Natural killer cell (primary cell): ENCODE measurements around the gene MBNL1. TPM values are rescaled to one million over a fixed set of nuclear protein-coding genes. Genes with fewer than 3 reads are reported as not detected.
A peak's percentile ranks its signal among the peaks of the same experiment; 100 is the strongest.

Source experiments
- ATAC-seq, 3 donors: fragments of 150-1000 bp in 2 of 3; fragments of 200-7000 bp in 1 of 3; cut with Tn5 transposase; 1 replicate in 1 of 3; 2 replicates in 2 of 3; pipeline ENCODE4 v1.10.0; 2021; ENCODE audit warnings: mild to moderate bottlenecking in 2 of 3, moderate library complexity in 2 of 3
- DNase-seq, 2 donors: peaks; one replicate each; pipeline versions ENCODE4 v3.0.0 to v3.0.0-alpha.2; 2013 to 2021; ENCODE audit warnings: mixed read lengths in 1 of 2
- H3K27ac ChIP-seq: one replicate; pipeline ENCODE4 v1.5.1; 2013; ENCODE audit warnings: mild to moderate bottlenecking, low read length
- H3K27me3 ChIP-seq: one replicate; pipeline ENCODE4 v1.6.1; 2013; ENCODE audit warnings: low read length; ENCODE audit not compliant: control insufficient read depth, insufficient read depth
- H3K36me3 ChIP-seq: one replicate; pipeline ENCODE4 v1.6.1; 2013; ENCODE audit warnings: low read length; ENCODE audit not compliant: control insufficient read depth, insufficient read depth
- H3K4me1 ChIP-seq: one replicate; pipeline ENCODE4 v1.6.1; 2013; ENCODE audit warnings: low read length; ENCODE audit not compliant: control insufficient read depth, insufficient read depth
- H3K4me3 ChIP-seq: one replicate; pipeline ENCODE4 v1.5.1; 2013; ENCODE audit warnings: low read length
- H3K9me3 ChIP-seq: one replicate; pipeline ENCODE4 v1.6.1; 2013; ENCODE audit warnings: low read length; ENCODE audit not compliant: control insufficient read depth, insufficient read depth
- H3K27ac Mint-ChIP-seq, 2 donors: one replicate each; pipeline ENCODE4 v1.8.0; 2022; ENCODE audit warnings: mild to moderate bottlenecking in 2 of 2, mixed read lengths in 2 of 2, moderate library complexity in 1 of 2
- H3K27me3 Mint-ChIP-seq, 2 donors: one replicate each; pipeline ENCODE4 v1.8.0; 2022; ENCODE audit warnings: low read depth in 2 of 2, mixed read lengths in 2 of 2
- H3K36me3 Mint-ChIP-seq: one replicate; pipeline ENCODE4 v1.8.0; 2022; ENCODE audit warnings: mixed read lengths
- H3K4me1 Mint-ChIP-seq, 2 donors: one replicate each; pipeline ENCODE4 v1.8.0; 2022; ENCODE audit warnings: mixed read lengths in 2 of 2
- H3K4me3 Mint-ChIP-seq: one replicate; pipeline ENCODE4 v1.8.0; 2022; ENCODE audit warnings: mild to moderate bottlenecking, moderate library complexity, mixed read lengths
- H3K9me3 Mint-ChIP-seq, 2 donors: one replicate each; pipeline ENCODE4 v1.8.0; 2022; ENCODE audit warnings: mixed read lengths in 2 of 2
- WGBS: methylation state at CpG from one replicate; pipeline ENCODE4 v1.1.7; 2013; ENCODE audit warnings: missing lambda C conversion rate; ENCODE audit not compliant: insufficient coverage; 5-methylcytosine and 5-hydroxymethylcytosine counted together
- intact Hi-C: fragments of 100-400 bp; cut with micrococcal nuclease; formaldehyde crosslinking; loops from one replicate; pipeline ENCODE4 v1.14.2; 2022
- total RNA-seq, 4 donors: library from RNA; stranded (reverse); fragments of 120-200 nt in 1 of 4; gene quantifications; one replicate each; pipeline versions ENCODE4 v1.2.3 to v1.2.4, GENCODE V29; 2013 to 2022
- TF ChIP-seq, protein P1 (sequence below): fragments of 200-600 bp; IDR thresholded peaks from one replicate; pipeline ENCODE4 v1.8.0; 2022; ENCODE audit warnings: antibody characterized with exemption

Gene MBNL1
- total RNA-seq, 3 donors from 2014 or later (not counting 1 experiment from before 2014, with no cell fraction given): 600 to 704 (median 607) TPM

DNA sequence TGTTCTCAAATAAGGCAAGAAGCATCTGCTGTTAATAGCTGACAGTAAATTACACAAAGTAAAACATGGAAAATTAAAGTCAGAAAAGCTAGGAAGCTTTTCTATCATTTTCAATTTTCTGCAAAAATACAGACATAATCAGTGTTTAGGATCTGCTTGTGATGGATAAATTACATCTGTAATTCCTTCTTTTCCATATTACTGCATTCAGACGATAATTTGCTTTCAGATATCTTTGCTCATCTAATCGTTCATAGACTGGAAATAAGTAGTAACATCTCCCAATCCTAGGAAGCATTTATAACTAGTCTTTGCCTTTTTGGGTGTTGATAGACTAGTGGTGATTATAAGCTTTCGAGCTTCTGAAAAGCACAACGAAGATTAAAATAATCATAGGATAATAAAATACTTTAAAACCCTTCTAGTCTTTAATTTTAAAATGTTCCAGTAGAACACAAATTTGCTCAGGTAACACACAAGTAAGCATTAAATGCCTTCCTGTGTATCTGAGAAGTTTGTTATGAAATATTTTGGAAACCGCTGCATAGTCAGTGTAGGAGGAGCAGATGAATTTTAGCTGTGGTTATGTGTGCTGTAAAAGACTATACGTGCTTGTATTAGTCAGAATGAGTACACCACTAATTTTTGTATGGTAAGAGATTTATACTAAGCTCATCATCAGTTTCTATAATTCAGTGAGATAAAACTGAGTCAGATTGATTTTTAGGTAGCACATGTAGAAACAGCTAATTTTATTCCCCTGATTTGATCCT lies 41.0 kb downstream of the MBNL1 start:
- Histone ChIP-seq H3K27me3 (no peaks in the 10 kb centered on the region), H3K36me3 (peaks cover 23% of the 10 kb centered on the region), H3K27ac (peak overlapping the region; percentile 18), H3K4me3 (no peak overlapping the region), H3K4me1 (peaks cover 16% of the 10 kb centered on the region), H3K9me3 (no peaks in the 10 kb centered on the region)
- H3K27ac Mint-ChIP-seq: peak overlapping the region; percentile 81 to 91
- H3K4me1 Mint-ChIP-seq: peaks cover 63 to 75% of the 10 kb centered on the region in 2 donors
- ATAC-seq (peak; percentile 73 to 79 (median 75)), DNase-seq (peak in 1 of 2 donors; percentile 54)
- H3K36me3 Mint-ChIP-seq: no peaks in the 10 kb centered on the region
- H3K4me3 Mint-ChIP-seq: peak overlapping the region; percentile 15
- H3K9me3 Mint-ChIP-seq: no peaks in the 10 kb centered on the region
- TF ChIP-seq, protein P1, sequence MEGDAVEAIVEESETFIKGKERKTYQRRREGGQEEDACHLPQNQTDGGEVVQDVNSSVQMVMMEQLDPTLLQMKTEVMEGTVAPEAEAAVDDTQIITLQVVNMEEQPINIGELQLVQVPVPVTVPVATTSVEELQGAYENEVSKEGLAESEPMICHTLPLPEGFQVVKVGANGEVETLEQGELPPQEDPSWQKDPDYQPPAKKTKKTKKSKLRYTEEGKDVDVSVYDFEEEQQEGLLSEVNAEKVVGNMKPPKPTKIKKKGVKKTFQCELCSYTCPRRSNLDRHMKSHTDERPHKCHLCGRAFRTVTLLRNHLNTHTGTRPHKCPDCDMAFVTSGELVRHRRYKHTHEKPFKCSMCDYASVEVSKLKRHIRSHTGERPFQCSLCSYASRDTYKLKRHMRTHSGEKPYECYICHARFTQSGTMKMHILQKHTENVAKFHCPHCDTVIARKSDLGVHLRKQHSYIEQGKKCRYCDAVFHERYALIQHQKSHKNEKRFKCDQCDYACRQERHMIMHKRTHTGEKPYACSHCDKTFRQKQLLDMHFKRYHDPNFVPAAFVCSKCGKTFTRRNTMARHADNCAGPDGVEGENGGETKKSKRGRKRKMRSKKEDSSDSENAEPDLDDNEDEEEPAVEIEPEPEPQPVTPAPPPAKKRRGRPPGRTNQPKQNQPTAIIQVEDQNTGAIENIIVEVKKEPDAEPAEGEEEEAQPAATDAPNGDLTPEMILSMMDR: no peak
- H3K27me3 Mint-ChIP-seq: no peaks in the 10 kb centered on the region
- intact Hi-C loops: loop anchor here (2.0 kb wide), 1 partner anchor 15 kb away; no protein-coding TSS in a partner anchor
- 40% methylated on average over 1 of the region's 6 CpGs for WGBS

DNA sequence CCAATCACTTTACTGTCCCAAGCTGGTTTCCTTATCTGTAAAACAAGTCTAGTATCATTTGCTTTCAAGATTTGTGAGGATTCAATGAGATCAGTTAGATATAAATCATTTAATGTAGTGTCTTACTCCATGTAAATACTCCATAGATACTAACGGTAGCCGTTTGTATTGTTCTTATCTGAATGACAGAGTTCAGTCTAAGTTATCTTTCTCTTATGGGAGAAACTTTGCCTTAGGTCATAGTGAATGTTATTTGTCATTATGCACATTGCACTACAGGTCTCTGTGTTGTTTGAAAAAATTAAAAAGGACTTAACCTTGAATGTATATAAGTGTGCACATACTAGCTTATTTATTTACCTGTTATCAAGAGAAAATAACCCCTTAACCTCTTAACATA lies 44.7 kb downstream of the MBNL1 start:
- Mint-ChIP-seq H3K4me1 (peaks cover 73 to 74% of the 10 kb centered on the region in 2 donors), H3K27ac (peak overlapping the region; percentile 10 to 90), H3K4me3 (no peak overlapping the region), H3K36me3 (no peaks in the 10 kb centered on the region), H3K27me3 (no peaks in the 10 kb centered on the region), H3K9me3 (no peaks in the 10 kb centered on the region)
- Histone ChIP-seq H3K36me3 (peaks cover 24% of the 10 kb centered on the region), H3K4me3 (no peak overlapping the region), H3K27me3 (no peaks in the 10 kb centered on the region), H3K9me3 (no peaks in the 10 kb centered on the region), H3K27ac (no peak overlapping the region), H3K4me1 (peaks cover 13% of the 10 kb centered on the region)
- ATAC-seq (no peak), DNase-seq (no peak)
- WGBS: no CpG with 5 or more reads among the region's 2 CpGs
- TF ChIP-seq, protein P1: no peak
- intact Hi-C loops: no loop called here

DNA sequence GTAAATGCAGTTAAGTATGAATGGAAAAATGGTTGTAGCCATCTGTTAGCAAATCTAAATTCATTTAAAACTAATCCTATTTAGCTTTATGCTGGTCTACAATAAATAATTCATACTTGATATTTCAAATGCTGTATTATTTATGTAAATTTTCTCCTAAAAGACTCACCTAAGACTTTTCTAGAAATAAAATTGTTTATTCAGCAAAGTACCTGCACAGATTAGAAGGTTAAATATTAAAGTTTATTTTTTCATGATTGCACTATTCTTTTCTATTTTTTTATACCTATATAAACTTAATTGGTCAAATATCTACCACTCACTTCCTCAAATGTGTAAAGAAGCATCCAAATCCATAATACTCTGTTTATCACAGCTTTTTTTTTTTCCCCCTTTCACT lies 45.2 kb downstream of the MBNL1 start:
- no peaks in the 10 kb centered on the region for H3K27me3 Mint-ChIP-seq
- TF ChIP-seq, protein P1: no peak
- H3K36me3 ChIP-seq: peaks cover 24% of the 10 kb centered on the region
- H3K27ac ChIP-seq: no peak overlapping the region
- no peaks in the 10 kb centered on the region for H3K36me3 Mint-ChIP-seq
- peaks cover 13% of the 10 kb centered on the region for H3K4me1 ChIP-seq
- intact Hi-C loops: no loop called here
- no peaks in the 10 kb centered on the region for H3K9me3 ChIP-seq
- ATAC-seq (no peak), DNase-seq (no peak)
- H3K4me3 Mint-ChIP-seq: peak overlapping the region; percentile 22
- peak overlapping the region; percentile 77 to 90 for H3K27ac Mint-ChIP-seq
- no peak overlapping the region for H3K4me3 ChIP-seq
- H3K9me3 Mint-ChIP-seq: no peaks in the 10 kb centered on the region
- H3K27me3 ChIP-seq: no peaks in the 10 kb centered on the region
- peaks cover 73 to 74% of the 10 kb centered on the region in 2 donors for H3K4me1 Mint-ChIP-seq
